ENCODE results near the gene STX5.
"Not testable (repeated sequence)": the region's sequence is repeated elsewhere in the genome, so short reads cannot be mapped to it uniquely, and the experiment has no call there.

STX5 gene, protein sequence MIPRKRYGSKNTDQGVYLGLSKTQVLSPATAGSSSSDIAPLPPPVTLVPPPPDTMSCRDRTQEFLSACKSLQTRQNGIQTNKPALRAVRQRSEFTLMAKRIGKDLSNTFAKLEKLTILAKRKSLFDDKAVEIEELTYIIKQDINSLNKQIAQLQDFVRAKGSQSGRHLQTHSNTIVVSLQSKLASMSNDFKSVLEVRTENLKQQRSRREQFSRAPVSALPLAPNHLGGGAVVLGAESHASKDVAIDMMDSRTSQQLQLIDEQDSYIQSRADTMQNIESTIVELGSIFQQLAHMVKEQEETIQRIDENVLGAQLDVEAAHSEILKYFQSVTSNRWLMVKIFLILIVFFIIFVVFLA

DNA sequence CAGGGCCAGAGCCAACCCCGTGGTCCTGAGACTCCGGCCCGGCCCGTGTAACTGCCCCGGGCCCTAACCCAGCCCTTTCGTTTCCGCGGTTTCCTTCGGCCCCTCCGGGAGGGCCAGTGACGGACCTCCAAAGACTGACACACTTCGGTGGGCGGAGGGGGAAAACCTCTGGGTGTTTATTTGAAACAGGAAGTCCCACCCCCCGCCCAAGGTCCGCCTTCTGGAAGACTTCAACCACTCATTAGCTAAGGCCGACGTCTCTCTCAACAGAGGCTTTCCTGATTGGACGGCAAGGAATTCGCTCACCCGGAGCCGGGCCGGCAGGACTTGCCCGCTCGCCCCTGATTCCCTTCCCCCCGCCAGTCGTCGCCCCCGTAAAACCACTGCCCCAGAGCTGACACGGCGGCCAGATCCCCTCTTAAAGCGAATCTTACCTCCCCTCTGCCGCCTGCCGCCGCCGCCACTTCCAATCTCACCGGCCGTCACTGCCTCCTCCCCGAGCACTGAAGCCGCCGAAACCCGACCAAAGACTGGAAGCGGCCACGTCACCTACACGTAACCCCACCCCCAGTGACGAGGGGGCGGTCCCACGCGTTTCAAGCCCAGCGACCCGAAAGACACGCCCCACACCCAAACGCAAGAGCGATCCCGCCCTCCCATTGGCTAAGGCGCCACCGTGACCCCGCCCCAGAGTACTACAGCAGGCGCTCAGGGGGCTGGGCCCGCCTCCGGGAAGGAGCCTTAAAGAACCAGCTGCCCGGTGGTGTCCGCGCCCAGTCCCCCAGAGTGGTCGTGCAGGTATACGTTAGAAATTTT is at the start of gene STX5:
TSS of gene STX5 (minus strand) at position 532 of the 816 bp plus-strand sequence. CDS start 808 bp downstream, outside the sequence.
- DNase-seq (ENCODE audit: low read depth) = peak; percentile 97

DNA sequence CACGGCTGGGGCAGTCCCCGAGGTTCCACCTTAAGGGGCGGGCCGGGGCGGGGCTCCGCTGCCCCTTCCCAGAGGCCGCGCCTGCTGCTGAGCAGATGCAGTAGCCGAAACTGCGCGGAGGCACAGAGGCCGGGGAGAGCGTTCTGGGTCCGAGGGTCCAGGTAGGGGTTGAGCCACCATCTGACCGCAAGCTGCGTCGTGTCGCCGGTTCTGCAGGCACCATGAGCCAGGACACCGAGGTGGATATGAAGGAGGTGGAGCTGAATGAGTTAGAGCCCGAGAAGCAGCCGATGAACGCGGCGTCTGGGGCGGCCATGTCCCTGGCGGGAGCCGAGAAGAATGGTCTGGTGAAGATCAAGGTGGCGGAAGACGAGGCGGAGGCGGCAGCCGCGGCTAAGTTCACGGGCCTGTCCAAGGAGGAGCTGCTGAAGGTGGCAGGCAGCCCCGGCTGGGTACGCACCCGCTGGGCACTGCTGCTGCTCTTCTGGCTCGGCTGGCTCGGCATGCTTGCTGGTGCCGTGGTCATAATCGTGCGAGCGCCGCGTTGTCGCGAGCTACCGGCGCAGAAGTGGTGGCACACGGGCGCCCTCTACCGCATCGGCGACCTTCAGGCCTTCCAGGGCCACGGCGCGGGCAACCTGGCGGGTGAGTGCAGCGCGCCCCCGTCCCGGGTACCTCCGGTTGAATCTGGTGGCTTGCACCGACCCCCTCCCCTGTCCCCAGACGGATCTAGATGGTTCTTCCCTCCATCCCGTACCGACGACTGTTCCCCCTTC is 49.1 kb upstream of the STX5 start, which contains the start of gene SLC3A2:
TSS of gene SLC3A2 (plus strand) at position 94 of the 776 bp plus-strand sequence. CDS start at position 222, 128 bp downstream.
- peak; percentile 79 for DNase-seq (ENCODE audit: low read depth)

DNA sequence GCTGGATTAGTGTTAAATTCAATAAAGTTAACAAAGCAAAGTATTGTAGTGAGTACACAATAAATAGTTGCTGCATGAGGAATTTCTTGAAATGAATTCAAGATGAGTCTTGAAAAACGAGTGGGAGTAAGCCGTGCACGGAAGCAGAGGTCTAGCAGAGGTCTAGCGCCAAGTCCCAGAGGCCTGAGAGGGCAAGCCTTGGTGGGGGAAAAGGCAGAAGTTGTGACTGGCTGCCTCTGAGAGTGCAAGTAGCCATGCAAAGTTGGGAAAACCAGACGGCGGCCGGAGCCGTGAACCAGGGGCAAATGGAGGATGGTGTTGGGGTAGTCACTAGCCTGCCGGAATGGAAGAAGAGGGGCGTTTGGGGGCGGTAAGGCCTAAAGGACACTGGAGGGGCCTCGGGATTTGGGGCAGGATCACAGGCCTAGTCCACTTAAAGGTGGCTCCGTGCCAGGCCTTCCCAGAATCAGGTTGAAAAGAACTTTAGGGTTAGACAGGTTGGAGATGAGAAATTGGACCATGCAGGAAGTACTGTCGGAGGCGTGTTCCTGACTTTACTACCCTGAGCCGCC is 48.5 kb upstream of the STX5 start:
- peak; percentile 70 for DNase-seq (ENCODE audit: low read depth)

DNA sequence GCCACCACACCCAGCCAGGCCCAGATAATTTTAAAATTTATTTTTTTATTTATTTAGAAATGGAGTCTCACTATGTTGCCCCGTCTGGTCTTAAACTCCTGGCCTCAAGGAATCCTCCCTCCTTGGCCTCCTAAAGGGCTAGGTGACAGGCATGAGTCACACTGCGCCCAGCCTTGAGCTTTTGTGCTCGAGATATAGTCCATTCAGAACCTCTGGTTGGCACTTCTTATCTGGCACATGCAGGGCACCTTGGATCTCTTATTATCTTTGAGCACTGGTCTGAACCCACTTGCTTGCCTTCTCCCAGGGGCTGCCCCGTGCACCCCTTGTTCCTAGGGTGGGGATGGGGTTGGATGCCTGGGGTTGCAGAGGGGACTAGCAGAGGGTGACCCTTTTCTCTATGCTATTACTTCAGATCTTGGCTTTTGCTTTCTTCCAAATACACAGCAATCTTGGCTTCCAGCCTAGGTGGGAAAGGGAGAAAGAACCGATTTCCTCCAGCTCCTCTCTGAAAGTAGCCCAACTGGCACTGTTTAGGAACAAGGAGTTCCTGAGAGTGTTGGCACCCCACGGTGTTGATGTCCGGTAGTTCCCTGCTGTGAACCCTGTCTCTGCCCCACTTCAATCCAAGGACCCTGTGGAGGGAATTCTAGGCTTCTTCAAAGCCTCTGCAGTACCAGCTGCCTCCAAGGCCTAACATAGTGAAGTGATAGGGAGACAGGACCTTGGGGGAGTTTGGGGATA is 47.6 kb upstream of the STX5 start:
- DNase-seq (ENCODE audit: low read depth) = no peak

DNA sequence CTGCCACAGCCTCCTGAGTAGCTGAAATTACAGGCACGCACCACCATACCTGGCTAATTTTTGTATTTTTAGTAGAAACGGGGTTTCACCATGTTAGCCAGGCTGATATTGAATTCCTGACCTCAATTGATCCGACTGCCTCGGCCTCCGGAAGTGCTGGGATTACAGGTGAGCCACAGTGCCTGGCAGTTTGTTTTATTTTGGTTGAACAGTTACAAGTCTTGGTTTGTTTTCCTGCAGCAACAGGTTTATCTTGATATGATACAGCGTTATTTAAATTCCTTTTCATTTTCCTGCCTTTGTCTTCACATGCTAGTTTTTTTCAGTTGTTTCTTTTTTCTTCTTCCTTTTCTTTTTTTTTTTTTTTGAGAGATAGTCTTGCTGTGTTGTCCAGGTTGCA is 44.9 kb upstream of the STX5 start:
- DNase-seq (ENCODE audit: low read depth) = no peak

DNA sequence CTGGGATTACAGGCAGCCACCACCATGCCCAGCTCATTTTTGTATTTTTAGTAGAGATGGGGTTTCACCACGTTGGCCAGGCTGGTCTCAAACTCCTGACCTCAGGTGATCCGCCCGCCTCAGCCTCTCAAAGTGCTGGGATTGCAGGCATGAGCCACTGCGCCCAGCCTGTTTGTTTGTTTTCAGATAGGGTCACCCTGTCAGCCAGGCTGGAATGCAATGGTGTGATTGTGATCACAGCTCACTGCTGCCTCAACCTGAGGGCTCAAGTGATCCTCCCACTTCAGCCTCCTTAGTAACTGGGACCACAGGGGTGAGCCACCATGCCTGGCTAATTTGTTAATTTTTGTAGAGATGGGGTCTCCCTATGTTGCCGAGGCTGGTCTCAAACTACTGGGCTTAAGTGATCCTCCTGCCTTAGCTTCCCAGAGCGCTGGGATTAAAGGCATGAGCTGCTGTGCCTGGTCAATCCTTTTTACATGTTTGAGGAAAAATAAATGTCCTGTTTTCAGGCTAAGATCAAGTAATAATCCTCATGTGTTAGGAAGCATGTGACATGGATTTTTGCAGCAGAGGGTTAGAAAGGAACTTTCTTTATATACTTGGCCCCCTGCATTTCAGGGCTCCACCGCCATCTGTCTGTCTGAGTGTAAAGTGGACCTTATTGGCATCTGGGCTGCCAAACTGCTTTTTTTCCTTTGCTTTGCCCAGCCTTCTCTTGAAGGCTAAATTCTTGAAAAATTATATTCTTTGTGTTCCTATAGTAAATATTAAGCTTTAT is 44.0 kb upstream of the STX5 start:
- no peak for DNase-seq (ENCODE audit: low read depth)

DNA sequence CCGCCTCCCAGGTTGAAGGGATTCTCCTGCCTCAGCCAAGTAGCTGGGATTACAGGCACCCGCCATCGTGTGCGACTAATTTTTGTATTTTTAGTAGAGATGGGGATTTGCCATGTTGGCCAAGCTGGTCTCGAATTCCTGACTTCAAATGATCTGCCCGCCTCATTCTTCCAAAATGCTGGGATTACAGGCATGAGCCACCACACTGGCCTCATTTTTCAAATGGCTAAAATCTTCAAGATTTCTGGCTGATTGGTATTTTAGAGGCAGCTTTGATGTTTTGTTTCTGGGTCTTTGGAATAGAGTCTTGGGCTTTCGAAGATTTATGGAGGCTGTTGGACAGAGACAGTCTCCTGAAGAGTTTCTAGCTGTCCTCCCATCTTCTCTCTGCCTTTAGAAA is 43.0 kb upstream of the STX5 start:
- DNase-seq (ENCODE audit: low read depth) = no peak

DNA sequence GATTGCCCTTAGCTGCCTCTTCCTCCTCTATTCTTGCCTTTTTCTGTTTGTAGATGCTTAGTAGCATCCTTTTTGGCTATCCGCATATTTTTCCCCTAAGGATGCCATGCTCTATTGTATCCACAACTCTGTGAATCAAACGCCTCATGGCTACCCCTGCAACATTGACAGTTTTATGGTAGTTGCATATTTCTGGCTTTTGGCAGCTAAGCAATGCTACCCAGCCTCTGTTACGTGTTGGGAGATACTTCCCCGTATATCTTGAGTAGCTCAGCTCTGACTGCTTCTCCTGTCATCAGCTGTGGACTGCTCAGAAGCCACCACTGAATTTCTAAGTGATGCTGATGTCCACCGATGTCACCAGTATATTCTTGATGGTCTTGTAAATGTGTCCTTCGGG is 33.8 kb upstream of the STX5 start:
- DNase-seq (ENCODE audit: low read depth) = peak; percentile 44

DNA sequence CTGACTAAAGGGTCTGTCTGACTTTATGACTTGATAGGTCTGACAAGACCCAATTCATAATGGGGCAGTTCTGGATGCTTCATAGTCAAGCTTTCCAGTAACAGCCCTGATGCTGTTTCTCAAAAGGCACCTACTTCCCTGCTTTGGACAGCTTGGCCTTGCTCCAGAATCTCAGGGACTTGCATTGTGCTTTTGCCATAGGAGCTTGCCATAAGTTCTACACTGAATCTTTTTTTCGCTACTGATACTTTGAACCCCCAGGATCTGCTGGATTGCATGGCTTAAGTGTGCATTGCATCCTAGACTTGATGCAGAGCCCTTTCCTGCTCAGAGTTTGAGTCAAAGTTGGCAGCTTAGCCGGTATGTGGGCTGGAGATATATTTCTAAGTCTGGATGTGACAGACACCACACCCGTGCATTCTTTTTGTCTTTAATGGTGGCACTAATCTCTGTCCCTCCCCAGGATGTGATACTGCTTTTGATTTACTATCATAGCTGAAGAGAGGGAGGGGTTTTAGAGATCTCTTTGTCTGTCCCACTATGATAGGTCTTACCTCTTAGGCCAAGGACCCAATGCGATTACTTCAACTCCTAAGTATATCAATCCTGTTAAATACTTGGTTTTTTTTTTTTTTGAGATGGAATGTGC is 32.0 kb upstream of the STX5 start:
- no peak for DNase-seq (ENCODE audit: low read depth)

DNA sequence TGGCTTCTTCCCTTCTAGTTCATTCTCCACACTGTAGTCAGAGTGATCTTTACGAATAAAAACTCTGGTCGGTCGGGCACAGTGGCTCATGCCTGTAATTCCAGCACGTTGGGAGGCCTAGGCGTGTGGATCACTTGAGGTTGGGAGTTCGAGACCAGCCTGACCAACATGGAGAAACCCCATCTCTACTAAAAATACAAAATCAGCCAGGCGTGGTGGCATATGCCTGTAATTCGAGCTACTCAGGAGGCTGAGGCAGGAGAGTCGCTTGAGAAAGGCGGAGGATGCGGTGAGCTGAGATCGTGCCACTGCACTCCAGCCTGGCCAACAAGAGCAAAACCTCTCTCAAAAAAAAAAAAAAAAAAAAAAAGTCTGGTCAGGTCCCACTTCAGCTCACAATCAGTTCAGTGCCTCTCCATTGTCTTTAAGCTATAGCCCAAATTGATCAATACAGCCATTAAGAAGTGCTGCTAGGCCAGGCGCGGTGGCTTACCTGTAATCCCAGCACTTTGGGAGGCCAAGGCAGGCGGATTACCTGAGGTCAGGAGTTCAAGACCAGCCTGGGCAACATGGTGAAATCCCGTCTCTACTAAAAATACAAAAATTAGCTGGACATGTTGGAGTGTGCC is 29.8 kb upstream of the STX5 start:
- DNase-seq (ENCODE audit: low read depth) = not testable (repeated sequence)

DNA sequence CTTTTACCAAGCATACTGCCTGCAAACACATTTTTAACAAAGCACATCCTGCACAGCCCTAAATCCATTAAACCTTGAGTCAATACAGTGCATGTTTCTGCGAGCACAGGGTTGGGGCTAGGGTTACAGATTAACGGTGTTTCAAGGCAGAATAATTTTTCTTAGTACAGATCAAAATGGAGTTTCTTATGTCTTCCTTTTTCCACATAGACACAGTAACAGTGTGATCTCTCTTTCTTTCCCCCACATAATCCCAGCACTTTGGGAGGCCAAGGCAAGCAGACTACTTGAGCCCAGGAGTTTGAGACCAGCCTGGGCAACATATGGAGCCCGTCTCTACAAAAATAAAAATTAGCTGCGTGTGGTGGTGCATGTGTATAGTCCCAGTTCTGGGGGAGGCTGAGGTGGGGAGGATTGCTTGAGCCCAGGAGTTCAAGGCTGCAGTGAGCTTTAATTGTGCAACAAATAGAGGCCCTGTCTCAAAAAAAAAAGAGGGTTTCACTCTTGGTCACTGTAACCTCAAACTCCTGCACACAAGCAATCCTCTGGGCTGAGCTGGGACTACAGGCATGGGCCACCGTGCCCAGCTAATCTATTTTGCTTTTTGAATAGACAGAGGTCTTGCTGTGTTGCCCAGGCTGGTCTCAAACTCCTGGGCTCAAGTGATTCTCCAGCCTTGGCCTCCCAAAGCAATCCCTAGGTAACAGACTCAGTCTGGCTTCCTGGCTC is 29.1 kb upstream of the STX5 start:
- DNase-seq (ENCODE audit: low read depth) = no peak

DNA sequence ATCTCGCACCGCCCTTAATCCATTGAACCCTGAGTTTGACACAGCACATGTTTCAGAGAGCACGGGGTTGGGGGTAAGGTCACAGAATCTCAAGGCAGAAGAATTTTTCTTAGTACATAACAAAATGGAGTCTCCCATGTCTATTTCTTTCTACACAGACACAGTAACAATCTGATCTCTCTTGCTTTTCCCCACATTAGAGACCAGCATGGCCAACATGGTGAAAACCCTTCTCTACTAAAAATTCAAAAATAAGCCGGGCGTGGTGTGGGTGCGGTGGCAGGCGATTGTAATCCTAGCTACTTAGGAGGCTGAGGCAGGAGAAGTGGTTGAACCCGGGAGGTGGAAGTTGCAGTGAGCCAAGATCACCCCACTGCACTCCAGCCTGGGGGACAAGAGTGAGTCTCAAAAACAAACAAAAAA is 27.4 kb upstream of the STX5 start:
- DNase-seq (ENCODE audit: low read depth) = not testable (repeated sequence)

DNA sequence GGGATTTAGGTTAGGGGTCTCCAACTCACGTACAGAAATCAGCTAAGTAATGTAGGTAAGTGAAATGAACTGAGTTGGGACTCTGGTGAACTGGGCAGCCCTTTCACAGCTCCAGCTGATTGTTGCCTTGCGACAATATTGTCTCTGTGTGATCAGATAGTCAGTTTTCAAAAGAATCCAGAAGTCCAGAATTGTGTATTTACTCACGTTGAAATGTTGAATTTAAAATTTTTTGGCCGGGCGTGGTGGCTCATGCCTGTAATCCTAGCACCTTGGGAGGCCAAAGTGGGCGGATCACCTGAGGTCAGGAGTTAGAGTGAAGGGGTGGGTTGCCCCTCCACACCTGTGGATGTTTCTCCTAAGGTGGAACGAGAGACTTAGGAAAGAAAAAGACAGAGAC is 26.4 kb upstream of the STX5 start:
- DNase-seq (ENCODE audit: low read depth) = no peak

DNA sequence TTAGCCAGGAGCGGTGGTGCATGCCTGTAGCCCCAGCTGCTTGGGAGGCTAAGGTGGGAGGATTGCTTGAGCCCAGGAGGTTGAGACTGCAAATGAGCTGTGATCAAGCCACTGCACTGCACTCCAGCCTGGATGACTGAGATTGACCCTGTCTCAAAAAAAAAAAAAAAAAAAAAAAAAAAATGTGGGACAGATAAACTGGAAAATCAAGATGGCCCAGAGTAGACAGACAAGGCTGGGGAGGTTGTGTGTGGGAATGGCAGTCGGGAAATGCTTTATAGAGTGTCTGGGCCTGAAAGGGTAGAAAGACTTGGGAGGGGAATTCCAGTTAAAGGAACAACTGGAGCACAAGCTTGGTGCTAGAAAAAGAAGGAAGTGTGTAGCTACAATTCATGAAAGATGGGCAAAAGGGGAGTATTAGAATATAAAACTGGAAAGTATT is 25.7 kb upstream of the STX5 start:
- no peak for DNase-seq (ENCODE audit: low read depth)

DNA sequence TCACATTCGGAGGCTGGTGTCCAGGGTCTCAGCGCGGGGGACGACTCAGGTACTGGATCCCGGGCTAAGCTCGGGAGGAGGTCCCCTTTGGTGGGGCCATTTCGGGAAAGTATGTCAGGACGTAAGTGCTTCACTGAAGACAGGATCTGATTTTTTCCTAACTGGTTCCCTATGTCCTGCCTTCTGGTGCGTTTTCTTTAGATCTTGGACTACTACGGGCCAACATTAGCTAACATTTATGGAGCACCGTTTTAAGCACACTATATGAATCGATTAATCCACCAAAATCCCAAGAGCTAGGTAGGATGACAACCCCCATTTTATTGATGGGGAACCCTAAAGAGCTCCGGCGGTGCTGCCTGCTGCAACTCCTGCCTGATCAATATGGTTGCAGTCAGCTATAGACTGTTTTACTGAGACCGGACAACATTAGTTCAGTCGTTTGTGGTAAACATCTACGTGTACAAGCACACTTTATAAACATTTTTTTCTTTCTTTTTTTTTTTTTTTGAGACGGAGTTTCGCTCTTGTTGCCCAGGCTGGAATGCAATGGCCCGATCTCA is 24.6 kb upstream of the STX5 start:
- no peak for DNase-seq (ENCODE audit: low read depth)

DNA sequence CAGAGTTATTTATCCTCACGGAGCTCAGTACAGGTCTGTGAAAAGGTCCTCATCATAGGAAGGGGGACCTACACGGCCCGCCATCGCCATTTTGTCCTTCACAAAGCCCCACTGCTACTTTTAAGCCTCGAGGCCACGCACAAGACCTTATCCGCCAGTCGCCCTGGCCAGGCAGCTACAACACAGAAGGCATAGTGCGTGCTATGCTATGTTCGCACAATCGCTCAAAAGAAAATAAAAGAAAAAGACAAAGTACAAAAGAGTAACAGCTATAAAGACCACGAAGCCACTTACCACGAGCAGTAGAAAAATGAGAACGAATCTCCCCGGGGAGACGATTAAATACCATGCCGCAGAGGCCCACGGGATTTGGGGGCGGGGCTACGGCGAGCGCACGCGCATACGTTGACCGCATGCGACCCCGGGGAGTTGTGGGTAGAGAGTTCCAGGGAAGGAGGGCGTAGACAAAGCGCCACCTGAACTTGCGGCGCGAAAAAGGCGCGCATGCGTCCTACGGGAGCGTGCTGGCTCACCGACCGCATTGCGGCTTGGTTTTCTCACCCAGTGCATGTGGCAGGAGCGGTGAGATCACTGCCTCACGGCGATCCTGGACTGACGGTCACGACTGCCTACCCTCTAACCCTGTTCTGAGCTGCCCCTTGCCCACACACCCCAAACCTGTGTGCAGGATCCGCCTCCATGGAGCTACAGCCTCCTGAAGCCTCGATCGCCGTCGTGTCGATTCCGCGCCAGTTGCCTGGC is 23.9 kb upstream of the STX5 start:
- DNase-seq (ENCODE audit: low read depth) = peak; percentile 92

DNA sequence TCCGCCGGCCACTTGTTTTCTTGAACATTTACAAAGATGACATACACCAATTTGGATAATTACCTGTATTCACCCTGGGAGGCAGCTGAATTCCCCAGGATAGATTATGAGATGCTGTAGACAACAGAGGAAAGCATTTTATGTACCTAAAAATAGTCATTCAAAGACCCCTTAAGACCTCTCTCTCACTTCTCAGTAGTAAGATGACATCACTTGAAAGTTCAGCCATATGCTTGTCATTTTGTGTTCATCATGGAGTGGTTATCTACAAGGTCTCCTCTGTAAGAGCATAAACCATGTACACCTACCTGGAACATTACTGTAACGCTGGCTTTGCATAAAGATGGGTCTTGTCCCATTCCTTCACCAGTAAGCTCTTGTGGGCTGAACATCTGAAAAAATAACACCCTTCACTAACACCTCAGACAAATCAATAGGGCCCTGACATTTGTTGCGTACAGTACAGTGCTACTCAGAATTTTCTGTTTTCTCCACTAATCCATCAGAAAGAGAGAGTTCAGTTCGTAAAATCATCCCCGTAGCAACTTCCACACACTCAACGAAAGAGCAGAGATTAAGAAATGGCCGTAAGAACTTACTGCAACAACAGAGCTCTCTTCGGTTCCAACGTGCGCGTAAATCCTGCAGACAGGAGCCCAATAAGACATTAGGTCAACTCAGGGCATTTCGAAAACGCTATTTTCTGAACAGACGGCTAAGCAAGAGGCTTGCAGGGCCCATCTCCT is 23.1 kb upstream of the STX5 start:
- no peak for DNase-seq (ENCODE audit: low read depth)

All from GM04504 (cell line).